HG03280 (cell line): ENCODE measurements around the gene NDUFA1.
"Not testable (repeated sequence)": the region's sequence is repeated elsewhere in the genome, so short reads cannot be mapped to it uniquely, and the experiment has no call there.

Source experiments
- ATAC-seq: cut with Tn5 transposase; IDR thresholded peaks from one replicate; pipeline ENCODE4 v1.9.1; 2021; ENCODE audit warnings: mild to moderate bottlenecking, moderate library complexity; ENCODE audit not compliant: unreplicated experiment

NDUFA1 gene

GRCh38 chrX:119899125-119899524 is 27.5 kb downstream of the NDUFA1 start:
- ATAC-seq: no peak

GRCh38 chrX:119900976-119901375 is 29.3 kb downstream of the NDUFA1 start:
- no peak for ATAC-seq

DNA sequence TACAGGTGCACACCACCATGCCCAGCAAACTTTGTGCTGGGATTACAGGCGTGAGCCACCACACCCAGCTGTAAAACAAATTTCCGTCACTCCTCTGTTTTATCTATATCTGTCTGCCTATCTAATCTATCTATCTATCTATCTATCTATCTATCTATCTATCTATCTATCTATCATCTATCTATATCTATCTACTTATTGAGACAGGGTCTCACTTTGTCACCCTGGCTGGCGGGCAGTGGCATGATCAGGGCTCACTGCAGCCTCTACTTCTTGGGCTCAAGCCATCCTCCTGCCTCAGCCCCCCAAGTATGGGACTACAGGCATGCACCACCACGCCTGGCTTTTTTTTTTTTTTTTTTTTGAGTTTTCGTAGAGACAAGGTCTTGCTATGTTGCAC is 44.7 kb downstream of the NDUFA1 start:
- ATAC-seq: no peak

DNA sequence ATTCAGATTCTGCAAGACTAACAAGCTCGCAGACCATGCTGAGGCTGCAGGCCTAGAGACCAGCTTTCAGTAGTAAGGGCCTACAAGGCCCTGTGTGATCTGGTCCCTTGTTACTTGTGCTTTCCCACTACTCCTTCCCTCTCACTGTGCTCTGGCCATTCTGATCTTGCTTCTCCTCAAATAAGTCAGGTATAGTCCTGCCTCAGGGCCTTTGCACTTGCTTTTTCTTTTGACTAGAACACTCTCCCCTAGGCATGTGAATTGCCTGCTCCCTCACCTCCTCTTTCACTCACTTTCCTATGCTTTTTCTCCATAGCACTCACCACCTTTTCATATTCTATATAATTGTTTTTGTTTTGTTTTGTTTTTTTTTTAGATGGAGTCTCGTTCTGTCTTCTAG is 46.2 kb downstream of the NDUFA1 start:
- no peak for ATAC-seq

DNA sequence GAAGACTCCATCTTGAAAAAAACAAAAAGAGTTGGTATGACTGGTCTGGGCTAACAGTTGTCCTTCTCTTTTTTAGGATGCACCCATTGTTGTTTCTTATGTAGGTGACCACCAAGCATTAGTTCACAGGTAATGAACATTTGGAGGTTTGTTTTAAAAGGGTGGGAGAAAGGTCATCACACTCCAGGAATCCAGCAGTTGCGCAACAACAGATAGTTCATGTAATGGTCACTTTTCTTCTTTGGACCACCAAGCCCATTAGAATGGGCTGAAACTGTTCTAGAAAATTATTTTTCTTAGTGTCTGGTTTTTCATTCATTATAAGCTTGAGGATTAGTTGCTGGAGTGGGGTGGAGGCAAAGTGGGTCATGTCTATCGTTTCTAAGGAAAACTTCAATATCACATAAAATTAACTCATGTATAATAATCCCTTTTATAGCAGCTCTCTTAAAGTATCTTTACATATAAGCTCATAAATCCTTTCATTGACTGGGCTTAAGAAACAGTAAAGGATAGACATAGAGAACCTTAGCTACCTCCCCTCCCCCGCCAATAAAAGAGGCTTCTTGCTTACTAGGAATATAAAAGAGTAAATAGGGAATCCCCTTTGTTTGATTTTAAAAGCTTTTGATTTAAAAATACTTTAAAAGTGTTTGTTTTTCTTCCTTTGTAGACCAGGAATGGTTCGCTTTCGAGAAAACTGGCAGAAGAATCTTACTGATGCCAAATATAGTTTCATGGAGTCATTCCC is 48.4 kb downstream of the NDUFA1 start:
- no peak for ATAC-seq

DNA sequence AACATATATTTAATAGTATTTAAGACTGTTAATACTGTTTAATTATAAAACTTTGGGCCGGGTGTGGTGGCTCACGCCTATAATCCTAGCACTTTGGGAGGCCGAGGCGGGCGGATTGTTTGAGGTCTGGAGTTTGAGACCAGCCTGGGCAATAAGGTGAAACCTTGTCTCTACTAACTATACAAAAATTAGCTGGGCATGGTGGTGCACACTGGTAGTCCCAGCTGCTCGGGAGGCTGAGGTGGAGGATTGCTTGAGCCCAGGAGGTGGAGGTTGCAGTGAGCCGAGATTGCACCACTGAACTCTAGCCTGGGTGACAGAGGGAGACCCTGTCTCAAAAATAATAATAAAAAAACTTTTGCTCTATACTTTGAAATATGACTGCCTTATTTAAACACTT is 50.8 kb downstream of the NDUFA1 start:
- ATAC-seq: not testable (repeated sequence)
